NCI-H2107 treated with DMSO at 0.1 percent for 48 hours (cell line): ENCODE data around the gene CEND1.

ENCODE experiments used
- DNase-seq: peaks from one replicate; lab custom pipeline; 2025; ENCODE audit not compliant: unreplicated experiment; lab: John Stamatoyannopoulos, UW

The CEND1 gene

DNA sequence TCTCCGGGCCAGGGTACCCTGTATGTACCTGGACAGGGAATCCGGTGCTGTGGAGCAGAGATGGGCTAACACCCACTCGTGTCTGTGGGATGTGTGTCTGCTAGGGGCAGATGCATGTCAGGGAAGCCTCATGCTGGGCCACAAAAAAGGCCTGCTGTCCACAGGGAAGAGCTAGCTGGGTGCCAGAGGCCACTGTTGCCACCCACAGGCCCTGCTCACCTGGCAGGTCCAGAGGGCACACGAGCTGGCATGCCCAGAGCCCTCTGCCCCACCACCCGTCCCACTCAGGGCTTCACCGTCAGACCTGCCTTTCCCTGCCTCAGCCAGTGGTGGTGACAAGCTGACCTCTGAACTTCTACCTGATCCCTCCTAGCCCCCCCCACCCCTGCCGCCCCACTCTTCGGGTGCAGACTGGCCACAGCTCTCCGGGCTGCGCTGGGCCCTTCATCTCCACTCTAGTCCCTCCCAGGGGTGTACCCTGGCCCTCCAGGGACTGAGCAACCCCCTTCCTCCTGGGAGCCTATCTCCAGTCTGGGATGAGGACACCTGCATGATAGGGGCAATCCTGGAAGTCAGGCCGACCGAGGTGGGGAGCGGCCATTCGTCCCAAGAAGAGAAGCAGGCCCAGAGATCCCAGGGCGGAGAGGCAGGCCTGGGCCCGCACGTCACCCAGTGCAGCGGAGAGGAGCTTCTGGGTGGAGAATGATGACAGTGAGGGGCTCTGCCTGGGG lies 6.8 kb upstream of the CEND1 start:
- DNase-seq: no peak

DNA sequence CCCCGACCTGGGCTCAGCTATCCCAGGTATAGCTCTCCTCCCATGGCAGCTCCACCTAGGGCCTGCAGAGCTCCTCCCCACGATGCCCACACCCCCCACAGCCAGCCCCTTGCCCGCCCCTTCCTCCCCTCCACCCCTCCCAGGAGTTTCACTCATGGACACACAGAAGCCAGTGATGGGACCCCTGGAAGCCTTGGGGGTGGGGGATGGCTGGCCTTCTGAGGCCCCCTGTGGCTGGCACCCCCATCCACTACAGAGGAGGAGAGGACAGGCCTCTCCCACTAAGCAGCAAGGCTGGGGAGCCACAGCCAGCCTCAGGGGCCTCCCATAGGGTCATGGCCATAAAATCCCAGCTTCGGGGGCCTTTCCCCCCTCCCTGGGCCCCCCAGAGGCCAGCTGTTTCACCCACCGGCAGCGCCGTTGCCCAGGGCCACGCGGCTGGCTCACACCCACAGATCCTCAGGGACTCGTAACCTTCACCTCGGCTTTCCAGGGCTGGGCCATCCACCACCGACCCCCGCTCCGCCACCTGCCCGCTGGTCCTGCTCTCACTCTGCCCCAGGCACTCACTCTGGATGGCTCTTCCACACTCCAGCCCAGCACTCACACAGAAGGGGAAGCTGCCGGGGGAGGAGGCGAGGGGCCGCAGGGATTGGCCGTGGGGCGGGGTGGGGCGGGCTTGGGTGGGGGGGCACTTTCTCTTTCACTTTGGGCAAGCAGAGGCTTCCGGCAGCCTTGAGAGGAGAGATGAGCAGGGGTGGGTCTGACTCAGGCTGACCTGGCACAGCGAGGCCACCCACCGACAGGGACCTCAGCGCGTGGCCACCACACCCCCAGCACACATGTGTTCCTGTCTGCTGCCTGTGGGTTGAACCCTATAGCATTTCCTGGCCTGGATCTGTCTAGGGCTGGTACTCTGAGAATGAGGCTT lies 6.0 kb upstream of the CEND1 start:
- peak; percentile 60 for DNase-seq

DNA sequence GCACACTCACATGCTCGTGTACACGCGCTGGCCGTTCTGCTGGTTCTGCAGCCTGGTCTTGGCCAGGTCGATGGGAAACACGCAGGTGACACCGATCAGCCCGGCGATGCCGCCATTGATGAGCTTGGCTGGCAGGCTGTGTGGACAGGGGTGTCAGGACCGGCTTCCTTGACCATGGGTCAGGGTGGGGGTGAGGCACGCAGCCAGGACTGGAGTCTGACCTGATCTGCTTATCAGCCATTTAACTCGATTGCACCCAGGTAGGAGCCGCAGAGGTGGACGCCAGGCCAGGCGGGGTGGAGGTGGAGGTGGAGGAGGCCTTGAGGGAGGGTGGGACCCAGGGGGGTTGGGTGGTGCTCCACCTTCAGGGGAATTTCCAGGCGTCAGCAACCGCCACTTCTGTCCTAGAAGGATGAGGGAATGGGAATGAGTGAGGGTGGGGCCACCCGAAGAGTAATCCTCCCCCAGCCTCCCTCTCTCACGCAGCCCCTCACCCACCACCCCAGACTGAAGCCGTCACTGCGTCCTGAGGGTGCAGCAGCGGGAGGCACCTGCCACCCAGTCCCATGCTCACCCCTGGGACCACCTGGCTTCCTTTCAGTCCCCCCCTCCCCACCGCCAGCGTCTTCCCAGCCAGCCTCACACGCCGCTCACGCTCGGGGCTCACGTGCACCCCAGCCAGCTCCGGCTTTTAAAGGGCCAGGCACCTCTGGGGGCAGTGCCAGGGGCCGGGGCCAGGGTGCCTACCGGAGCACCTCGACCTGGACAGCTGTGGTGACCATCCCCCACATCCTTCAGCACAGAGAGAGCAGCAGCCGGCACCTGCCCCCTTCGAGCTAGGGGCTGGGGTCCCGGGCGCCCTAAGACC lies 5.1 kb upstream of the CEND1 start:
- DNase-seq: no peak

DNA sequence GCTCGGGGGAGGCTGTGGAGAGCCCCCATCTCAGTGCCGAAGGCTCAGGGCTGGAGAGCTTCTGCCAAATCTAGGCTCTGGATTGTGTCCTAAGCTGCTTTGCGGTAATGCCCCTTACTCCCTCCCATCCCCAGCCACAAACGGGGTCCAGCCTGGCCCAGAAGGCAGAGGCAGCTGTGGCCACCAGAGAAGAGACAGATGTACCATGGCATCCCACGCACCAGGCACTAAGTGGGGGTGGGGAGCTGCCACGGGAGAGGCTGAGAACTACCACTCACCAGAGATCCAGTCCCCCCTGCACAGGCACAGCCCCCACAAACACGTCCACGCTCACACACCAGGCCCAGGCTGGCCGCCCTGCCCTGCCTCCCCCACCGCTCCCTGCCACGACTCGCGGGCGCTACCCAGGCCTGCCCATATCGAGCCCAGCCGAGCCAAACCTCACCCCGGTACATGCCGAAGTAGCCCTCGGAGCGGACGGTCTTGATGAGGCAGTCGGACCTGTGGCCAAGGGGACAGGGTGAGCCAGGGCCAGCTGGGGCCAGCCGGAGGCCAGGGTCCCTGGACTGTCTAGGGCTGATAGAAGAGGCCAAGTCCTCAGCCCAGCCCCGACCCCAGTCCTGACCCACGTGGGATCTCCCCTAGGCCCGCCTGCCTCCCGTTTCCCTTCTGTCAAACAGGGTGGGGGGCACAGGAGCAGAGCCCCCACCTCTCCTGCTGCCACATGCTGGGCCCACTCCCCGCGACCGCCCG lies 4.3 kb upstream of the CEND1 start:
- DNase-seq: no peak

DNA sequence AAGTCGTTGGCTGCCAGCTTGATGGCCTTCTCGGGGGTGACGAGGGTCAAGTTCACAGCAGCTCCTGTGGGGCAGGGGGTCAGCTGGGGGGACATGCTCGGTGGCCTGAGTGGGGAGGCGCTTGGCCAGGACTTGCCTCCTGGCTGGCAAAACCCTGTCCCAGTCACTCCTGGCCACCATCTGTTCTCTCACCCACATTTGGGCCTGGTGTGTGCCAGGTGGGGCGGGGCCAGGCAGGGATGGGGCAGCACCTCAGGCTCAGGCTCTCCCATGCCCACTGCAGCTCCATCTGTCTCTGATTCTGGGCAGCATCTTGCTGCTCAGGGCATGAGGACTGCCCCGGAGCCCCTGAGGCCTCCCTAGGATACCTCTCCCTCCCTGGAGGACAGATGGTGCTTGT lies 3.7 kb upstream of the CEND1 start:
- DNase-seq: no peak

DNA sequence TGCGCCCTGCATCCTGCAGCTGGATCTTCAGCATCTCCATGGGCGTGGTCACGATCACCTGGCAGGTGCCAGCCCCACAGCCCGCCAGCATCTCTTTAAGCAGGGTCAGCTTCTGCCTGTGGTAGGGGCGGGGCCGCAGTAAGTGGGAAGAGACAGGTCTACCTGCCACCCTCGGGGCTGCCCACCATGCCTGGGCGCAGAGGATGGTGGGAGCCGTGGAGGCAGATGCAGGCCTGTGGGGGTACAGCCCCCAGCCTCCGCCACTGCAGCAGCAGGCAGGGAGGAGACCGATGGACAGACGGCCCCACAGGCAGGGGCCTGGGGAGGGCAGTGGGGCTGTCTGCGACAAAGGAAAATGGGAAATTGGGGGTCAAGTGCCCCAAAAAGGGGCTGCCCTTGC lies 3.0 kb upstream of the CEND1 start:
- no peak for DNase-seq

DNA sequence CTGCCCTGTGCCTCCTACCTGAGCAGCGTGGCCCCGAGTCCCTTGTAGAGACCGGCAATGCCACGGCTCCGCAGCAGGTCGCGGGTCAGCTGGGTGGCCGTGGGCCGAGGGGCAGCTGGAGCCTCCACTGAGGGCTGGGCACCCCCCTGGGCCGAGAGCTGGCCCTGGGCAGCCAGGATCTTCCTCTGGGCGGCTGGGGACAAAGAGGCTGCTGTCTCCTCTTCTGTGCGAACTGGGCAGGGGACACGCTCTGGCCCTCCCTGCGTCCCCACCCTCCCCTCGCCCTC lies 2.6 kb upstream of the CEND1 start:
- no peak for DNase-seq

DNA sequence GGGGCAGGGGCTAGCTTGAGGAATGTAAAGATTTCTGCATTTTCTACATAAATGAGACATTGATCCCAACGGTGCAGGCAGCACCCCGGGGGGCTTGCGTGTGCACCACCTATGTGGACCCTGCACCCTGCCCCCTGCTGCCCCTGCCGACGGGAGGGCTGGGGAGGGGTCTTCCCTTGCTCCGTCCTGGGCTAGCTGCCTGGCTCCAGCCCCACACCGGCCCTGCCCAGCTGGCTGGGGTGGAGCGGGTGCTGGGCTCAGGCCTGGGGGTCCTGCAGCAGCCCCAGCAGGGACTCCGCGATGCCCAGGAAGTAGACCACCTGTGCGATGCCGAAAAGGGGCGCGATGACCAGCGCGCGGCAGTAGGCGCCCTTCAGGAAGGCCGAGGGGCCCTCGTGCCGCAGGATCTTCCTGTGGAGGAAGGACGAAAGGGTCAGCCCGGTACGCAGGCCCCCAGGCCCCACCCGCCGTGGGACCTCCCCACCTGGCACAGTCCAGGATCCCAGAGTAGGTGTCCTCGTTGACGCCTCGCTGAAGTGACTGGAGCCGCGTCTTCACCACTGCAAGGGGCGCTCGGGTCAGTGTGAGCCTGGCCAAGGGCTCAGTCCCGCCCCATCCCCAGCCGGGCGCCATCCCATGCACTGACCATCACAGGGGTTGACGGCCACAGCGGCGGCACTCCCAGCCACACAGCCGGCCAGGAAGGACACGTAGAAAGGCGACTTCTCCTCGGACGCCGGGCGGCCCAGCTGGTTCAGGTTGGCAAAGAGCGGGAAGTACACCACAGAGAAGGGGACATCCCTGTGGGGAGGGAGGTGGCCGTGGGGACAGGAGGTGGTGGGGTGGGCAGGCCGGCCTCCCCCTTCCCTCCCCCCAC lies 2.0 kb upstream of the CEND1 start:
- DNase-seq: no peak

DNA sequence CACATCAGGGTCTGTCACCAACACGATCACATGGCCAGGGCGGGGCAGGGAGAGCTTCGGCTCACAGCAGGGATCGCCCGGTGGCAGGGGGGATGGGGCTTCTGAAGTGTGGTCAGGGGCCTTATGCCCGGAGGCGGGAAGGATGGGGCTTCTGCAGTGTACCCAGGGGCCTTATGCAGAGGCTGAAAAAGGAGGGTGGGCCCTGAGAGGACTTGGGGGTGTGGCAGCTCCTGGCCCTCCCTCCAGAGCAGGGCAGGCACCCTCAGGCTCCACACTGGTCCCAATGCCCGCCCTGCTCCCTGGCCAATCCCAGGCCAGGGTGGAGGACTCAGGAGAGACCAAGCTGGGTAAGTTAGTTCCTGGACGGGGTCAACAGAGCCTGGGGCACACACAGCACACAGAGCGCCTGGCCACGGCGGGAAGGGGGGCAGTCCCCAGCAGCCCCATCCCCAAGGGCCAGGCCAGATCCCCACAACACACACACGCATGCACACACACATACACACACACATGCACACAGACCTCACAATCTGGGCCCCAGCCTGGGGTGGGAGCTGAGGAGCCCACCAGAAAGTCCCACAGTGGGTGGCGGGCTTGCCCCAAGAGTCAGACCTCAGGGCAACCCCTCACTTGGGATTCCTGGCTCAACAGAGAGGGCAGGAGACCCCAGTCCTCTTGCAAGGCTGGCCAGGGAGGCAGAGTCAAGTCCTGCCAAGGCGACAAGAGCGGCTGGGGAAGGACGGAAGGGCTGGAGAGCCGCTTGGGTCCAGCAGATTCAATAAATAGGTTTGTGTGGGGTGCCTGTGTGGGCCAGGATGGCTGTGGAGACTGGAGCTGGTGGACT lies 1.1 kb upstream of the CEND1 start:
- no peak for DNase-seq

DNA sequence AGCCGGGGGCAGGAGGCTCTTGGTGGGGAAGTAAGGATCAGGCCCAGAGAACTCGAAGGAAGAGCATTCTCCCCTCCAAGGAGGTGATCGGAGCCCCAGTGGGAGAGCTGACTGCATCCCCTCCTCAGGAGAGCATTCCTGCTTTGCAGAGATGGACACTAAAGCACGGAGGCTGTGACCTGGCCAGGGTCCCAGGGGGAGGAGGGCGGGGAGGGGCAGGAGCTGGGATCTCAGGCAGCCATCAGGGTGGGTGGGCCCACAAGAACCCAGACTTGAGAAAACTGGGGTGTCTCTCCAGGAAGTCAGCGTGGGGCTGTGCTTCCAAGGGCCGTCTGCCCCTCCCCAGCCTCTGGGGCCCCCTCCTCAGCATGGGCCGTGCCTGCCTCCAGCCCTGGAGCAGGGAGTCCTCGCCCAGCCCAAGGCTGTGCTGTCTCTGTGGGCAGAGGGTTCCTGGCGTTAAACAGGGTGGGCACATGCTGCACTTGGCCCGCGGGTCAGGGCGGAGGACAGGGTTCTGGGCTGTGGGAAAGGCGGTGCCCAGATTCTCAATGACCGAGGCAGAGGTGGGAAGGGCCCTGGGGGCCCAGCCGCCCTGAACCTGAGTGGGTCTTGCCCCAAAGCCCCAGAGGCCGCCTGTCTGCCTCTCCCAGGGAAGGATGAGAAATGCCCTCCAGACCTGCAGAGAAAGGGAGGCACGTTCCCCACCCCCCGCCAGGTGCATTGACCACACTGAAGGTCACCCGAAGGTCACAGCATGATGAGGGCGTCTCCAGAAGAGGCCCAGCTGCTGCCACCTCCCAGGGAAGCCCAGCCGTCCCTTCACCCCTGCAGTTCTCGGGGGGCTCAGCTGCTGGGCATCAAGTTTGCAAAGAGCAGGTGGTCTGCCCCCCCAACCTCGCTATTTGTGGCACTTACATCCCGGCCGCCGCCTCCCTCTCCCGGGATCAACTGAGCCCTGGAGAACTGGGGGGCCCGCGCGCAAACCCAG lies 643 bp downstream of the CEND1 start:
- no peak for DNase-seq

DNA sequence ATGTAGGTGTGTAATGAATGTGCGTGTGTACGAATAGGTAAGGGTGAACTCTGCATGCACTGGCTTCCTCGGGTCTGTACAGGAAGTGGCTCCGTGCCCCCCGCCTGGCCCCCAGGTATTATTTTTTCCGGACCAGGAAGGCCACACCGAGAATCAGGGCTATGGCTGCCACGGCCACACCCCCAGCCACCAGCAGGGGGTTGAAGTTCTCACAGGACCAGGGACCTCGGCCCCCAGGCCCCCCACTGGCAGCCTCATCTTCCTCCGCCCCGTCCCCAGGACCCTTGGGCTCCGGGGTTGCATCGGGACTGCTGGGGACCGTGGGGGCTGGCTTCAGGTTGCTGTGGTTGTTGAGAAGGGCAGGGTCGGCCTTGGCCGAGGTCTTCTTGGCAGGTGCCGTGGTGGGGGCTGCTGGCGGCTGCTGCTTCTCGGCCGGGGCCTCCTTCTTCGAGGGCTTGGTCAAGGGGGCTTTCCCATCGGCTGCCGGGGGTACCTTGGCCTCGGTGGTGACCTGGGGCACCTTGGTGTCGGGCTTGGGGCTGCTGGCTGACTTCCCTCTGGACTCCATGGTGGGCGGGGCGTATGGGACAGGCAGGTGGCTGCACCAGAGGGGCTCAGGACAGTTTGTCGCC lies 1.8 kb downstream of the CEND1 start:
- DNase-seq: no peak

DNA sequence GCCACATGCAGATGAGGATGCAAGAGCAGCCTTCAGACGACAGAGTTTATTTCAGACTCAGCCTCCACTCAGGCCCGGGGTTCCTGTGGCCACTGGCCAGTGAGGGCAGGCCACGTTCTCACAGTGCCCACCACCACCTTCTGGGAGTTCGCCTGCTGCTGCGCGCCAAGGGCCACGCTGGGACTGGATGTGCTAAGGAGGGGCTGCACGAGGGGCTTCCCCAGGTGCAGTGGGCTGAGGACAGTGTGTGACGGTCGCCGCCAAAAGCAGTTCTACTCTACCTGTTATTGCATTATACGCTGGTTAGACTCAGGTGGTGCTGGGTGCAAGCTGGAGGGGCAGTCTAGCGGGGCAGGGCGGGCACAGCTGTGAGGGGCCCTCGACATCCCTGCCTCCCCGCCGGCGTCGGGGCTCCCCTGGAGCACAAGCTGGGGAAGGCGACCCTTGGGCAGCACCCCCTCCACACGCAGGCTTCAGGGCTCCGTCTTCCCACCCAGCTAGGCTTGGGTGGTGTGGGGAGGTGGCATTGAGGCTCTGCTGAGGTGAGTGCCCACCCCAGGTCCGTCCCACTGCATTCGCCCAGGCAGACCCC lies 2.7 kb downstream of the CEND1 start:
- DNase-seq: no peak

DNA sequence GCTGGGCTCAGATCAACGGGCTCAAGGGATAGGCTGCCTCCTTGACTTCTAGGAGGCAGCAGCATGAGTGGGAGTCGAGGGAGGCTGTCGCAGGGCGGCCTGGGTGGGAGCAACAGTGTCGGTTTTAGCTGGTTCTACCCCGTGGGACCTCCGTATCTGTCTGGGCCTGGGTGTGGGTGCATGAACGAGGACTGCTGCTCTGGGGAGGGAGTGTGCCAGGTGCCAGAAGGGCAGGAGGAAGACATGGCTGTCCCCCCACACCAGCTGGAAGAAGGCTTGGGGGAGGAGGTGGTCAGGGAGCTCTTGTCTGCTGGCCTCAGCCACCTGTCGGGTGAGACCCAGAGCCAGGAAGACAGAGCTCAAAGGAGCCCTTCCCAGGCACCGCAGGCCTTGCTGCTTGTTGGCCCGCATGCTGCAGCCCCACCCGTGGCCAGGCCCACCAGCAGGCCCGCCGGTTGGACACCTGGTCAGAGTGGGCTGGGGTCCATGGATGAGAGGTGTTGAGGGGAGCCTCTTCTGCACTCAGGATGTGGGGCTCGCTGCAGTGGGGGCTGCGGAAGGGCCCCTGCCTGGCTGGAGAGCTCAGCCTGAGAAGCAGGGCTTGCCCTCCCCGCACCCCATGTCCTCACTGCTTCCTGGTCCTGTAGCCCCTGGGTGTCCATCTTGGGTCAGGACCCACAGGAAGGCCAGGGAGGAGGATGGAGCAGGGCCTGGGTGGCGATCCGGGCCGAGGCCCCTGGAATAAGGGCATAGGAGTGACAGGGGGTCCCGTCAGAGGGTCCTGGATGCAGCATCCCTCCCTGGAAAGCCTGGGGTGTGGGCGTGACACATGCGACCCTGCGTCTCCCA lies 3.4 kb downstream of the CEND1 start:
- DNase-seq: no peak

DNA sequence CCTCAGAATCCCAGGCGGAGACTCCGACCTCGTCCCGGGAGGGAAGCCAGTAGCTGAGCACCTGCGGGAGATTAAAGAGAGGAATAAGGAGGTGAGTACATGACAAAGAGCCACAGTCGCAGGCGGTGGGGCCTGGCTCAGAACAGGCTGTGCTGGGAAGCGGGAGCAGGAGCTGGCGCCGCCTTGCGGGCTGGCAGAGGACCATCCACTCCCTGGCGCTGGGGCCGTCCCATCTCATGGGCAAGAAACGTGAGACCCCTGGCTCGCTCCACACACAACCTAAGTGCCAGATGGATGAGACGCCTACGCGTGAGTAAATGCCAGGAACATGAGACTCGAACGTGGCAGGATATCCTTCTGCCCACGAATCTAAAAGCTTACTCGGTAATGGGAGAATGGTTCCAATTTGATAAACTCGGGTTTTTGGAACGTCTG lies 6.3 kb downstream of the CEND1 start:
- peak; percentile 61 for DNase-seq

DNA sequence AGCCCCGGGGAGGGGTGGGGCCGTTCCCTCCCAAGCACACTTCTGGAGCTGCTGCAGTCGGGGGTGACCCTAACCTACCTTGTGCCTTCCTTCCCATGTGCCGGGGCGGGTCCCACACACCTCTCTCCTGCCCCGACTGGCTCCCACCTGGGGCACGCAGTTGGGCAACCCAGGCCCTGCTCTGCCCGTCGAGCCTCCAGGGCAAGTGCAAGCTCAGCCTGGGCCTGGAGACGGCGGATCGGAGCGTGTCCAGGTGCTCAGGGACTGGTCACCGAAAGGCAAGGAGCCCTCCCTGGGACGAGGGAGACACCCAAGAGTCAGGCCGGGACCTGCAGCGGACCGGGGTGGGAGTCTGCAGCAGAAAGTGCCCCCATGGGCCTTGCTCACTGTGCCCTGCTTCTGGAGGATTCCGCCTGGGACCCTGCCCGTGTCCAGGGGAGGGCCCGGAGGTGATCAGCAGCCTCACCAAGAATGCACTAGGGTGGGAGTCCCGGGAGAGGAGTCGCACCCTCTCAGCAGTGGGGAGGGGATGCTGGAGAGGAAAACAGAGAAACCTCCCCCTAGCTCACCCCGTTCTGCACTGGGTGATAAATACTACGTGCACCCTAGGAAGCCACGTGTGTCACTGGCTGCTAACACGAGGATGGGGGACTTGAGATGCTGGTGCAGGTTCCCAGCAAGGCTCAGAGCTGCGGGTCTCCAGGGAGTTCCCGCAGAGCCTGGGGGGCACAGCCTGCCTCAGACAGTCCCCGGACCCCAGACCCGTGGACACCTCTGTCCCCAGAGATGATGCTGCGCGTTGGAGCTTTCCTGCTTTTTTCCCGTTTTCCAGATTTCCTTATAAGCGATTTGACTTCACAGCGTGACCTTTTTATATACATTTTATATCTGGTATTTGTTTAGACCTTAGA lies 7.4 kb downstream of the CEND1 start:
- DNase-seq: no peak
